GM18498 (cell line): ENCODE measurements around the gene HMGXB4.
"Not testable (repeated sequence)": the region's sequence is repeated elsewhere in the genome, so short reads cannot be mapped to it uniquely, and the experiment has no call there.

Experiments
- ATAC-seq: cut with Tn5 transposase; IDR thresholded peaks from one replicate; pipeline ENCODE4 v1.9.1; 2021; ENCODE audit warnings: mild to moderate bottlenecking, moderate library complexity; ENCODE audit not compliant: unreplicated experiment

Gene HMGXB4

GRCh38 chr22:35257321-35258190, at the start of gene HMGXB4:
Gene HMGXB4, plus strand, starts transcription at chr22:35257493. Its CDS starts 4,898 bp downstream, at chr22:35262391.
- ATAC-seq: peak; percentile 89

GRCh38 chr22:35208003-35208402, 49.3 kb upstream of the HMGXB4 start:
- ATAC-seq: no peak

DNA sequence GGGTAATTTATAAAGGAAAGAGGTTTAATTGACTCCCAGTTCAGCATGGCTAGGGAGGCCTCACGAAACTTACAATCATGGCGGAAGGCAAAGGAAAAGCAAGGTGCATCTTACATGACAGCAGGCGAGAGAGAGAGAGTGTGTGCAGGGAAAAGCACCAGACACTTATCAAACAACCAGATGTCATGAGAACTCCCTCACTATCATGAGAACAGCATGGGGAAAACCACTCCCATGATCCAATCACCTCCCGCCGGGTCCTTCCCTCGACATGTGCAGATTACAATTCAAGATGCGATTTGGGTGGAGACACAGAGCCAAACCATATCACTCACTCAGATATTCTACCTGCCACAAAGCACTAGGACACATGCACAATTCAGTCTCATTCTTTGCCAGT, 48.1 kb upstream of the HMGXB4 start:
- no peak for ATAC-seq

DNA sequence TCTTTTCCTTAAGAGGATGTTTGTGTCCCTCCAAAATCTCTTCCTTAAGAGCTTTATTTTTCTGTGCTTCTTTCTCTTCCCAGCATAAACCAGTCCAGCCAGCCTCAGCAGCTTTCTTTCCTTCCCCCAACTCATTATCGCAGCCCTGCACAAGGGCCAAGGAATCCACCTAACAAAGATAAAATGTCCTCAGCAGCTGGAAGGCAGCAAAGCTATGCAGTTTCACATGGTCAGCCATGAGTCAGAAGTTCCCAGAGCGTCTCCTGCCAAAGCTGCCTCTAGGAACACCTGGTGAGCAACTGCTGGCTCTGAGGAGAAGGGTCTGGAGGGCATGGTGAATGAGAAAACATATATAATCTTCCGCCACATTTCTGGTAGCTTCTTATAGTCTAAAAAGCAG, 45.3 kb upstream of the HMGXB4 start:
- ATAC-seq: no peak

GRCh38 chr22:35212996-35213395, 44.3 kb upstream of the HMGXB4 start:
- ATAC-seq: no peak

GRCh38 chr22:35214968-35215367, 42.3 kb upstream of the HMGXB4 start:
- ATAC-seq: no peak

DNA sequence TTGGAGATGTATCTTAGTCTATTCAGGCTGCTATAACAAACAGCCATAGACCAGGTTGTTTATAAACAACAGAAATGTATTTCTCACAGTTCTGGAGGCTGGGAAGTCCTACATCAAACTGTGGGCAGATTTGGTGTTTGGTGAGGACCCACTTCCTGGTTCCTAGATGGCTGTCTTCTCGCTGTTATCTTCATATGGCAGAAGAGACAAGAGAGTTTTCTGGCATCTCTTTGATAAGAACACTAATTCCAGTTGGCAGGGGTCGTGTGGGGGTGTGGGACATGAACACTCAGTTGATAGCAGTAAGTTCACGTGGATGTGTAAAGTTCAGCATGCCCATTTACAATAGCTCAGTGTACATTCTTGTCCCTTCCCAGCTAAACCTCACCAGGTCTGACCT, 41.3 kb upstream of the HMGXB4 start:
- ATAC-seq: no peak

DNA sequence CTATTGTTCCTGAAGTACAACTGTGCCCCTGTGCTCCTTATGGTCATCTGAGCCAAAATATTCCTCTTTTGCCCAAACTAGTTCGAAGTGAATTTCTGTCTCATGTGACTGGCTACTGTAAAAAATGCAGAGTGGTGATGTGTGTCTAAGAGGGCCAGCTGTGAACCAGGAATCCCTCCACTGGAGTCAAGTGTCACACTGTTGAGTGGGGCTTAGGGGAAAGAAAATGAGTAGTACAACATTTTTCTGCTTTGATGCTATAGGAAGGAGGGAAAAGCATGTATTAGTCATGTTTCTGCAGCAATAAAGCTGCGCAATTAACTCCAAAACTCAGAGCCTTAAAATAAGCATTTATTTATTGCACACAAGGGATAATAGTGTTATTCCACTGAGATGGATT, 39.8 kb upstream of the HMGXB4 start:
- no peak for ATAC-seq

GRCh38 chr22:35218079-35218478, 39.2 kb upstream of the HMGXB4 start:
- ATAC-seq: no peak

DNA sequence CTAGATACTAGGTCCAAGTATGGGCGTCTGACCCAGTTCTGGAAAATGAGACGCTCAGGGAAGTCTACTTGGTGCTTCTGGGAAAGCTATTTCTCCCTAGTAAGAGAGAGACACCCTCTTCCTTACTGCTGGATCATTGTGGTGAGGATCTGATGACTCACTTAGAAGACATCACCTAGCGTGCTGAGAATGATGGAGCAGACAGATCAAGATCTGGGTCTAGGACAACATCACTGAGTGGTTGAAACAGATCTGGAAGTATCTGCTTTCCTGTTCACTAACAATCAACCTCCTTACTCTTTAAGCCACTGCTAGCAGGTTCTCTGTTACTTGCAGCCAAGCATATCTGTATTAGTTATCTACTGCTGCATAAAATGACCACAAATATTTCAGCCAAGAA, 38.3 kb upstream of the HMGXB4 start:
- ATAC-seq: no peak

DNA sequence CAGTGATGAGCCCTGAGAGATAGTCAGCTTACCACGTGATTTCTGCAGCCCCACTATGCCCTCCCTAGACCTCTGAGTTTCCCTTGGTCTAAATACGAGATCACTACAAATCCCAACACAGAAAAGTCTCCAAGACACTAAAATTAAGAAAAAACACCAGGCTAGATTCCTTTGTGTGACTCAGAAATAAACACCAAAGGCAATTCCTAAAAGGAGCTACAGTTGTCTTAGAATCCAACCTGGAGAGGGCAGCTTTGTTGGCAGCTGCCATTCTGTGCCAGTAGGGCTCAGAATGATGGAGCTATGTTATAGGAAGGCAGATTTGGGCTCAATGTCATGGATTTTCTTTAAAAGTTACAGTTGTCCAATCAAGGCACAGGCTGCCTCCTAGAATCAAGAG, 37.1 kb upstream of the HMGXB4 start:
- no peak for ATAC-seq

GRCh38 chr22:35225010-35225409, 32.3 kb upstream of the HMGXB4 start:
- no peak for ATAC-seq

DNA sequence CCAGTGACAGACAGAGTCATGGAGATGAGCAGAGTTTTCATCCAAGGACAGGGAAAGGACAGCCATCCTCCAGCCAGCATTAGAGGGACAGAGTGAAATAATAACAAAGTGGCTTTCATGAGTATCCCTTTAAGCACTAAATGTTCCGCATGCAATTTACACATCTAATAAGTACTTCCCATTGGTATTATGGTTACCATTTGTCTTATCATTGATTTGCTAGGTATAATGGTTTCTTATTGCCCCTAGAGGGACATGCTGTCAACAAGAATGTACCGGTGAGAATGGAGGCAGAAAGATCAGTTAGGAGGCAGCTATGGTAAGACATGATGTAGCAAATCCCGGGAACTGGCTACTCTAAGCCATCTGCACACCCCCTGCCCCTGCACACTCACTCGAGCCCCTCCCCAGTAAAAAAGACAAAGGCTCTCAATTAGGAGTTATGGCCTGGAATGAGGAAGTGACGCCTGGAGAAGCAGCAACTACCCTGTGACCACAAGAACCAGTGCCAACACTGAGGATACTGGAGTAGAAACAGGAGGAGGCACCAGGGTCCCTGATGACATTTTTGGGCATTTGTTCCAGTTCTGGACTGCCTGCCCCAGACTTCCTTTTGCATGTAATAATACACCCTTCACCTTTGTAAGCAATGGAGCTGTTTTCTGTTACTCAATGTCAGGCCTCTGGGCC, 30.2 kb upstream of the HMGXB4 start:
- no peak for ATAC-seq

DNA sequence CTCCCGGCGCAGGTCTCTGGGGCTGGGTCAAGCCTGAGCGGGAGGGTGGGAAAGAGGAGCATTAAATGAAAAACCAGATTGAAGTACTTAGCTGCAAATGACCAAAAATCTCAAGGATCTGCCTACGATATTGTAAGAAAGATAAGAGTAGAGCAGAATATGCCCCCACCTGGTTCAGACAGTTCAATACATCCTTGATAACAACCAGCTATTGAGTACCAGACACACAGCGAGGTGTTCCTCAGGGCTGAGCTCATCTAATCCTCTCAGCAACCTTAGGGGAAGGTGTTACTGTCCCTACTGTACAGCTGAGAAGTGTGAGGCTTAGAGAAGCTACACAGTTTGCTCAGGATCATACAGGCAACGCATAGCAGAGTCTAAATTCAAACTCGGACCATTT, 27.4 kb upstream of the HMGXB4 start:
- ATAC-seq: no peak

DNA sequence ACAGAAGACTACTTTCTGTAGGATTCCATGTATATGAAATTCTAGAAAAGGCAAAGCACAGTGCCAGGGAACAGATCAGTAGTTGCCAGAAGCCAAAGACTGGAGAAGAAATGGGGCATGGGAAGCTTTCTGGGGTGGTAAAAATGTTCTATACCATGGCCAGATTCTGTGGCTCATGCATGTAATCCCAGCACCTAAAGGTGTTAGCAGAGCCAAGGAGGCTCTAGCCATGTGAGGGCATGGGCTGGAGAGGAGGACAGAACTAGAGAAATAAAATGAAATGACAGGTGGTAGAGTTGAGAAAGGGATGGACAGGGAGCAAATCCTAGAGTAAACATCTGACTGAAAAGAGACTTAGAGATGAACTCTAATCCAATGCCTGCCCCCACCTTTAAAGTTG, 26.9 kb upstream of the HMGXB4 start:
- no peak for ATAC-seq

DNA sequence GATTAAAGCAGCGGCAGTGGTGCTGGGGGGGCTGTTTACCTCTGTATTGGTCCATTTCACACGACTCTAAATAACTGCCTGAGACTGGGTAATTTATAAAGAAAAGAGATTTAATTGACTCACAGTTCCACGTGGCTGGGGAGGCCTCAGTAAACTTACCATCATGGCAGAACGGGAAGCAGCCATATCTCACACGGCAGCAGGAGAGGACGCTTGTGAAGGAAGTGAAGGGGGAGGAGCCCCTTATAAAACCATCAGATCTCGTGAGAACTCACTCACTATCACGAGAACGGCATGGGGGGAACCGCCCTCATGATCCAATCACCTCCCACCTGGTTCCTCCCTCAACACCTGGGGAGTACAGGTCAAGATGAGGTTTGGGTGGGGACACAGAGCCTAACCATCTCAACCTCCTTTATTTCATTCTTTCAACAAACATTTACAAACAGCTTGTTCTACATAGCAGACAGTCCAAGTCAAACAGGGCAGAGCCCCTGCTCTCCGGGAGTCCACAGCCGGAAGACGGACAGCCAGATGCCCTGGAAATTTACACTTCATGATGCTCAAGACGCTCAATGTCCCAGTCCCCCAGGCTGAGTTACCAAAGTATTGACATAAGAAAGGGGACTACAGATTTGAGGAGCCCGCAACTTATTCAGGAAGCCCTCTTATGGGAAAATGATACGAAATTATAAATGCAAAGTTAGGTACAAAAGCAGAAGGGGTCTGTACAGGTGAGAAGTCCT, 26.3 kb upstream of the HMGXB4 start:
- no peak for ATAC-seq

- no peak for ATAC-seq
These were observed 25.7 kb upstream of the HMGXB4 start for GRCh38 chr22:35231585-35232084.

GRCh38 chr22:35238749-35239148, 18.5 kb upstream of the HMGXB4 start:
- not testable (repeated sequence) for ATAC-seq

GRCh38 chr22:35244507-35244906, 12.8 kb upstream of the HMGXB4 start:
- not testable (repeated sequence) for ATAC-seq

- ATAC-seq: no peak
These were observed 7.1 kb upstream of the HMGXB4 start for GRCh38 chr22:35250156-35250555.

GRCh38 chr22:35253946-35254345, 3.3 kb upstream of the HMGXB4 start:
- no peak for ATAC-seq

- no peak for ATAC-seq
These were observed 332 bp upstream of the HMGXB4 start for GRCh38 chr22:35257002-35257320.
